Body of pancreas (tissue), 4 donors: ENCODE data around the gene EPYC.

ENCODE experiments used
- CTCF ChIP-seq, 7 experiments: fragments of 450-650 bp in 4 of 7; fragments of 200-600 bp in 3 of 7; sonication (generic) in 3 of 7; IDR thresholded peaks; one replicate each; pipeline ENCODE4 v1.5.1; 2016 to 2019; ENCODE audit warnings: antibody characterized with exemption in 7 of 7
- POLR2A ChIP-seq, 3 donors: fragments of 450-650 bp; IDR thresholded peaks; one replicate each; pipeline ENCODE4 v1.6.1; 2016; ENCODE audit warnings: antibody characterized with exemption in 3 of 3, mild to moderate bottlenecking in 2 of 3

- no peak for TF ChIP-seq CTCF (IDR thresholded peaks at IDR 0.05)
- no peak for TF ChIP-seq POLR2A (IDR thresholded peaks at IDR 0.05)
Observed at GRCh38 chr12:90982170-90982569, 22.6 kb downstream of the EPYC start.
